HG02981 (cell line): ENCODE measurements around the gene GLIPR1L1.
A peak's percentile ranks its signal among the peaks of the same experiment; 100 is the strongest.
"Not testable (repeated sequence)": the region's sequence is repeated elsewhere in the genome, so short reads cannot be mapped to it uniquely, and the experiment has no call there.

Source experiments
- ATAC-seq: cut with Tn5 transposase; IDR thresholded peaks from one replicate; pipeline ENCODE4 v1.9.1; 2021; ENCODE audit warnings: mild to moderate bottlenecking, moderate library complexity; ENCODE audit not compliant: unreplicated experiment

GLIPR1L1 gene, protein sequence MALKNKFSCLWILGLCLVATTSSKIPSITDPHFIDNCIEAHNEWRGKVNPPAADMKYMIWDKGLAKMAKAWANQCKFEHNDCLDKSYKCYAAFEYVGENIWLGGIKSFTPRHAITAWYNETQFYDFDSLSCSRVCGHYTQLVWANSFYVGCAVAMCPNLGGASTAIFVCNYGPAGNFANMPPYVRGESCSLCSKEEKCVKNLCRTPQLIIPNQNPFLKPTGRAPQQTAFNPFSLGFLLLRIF

DNA sequence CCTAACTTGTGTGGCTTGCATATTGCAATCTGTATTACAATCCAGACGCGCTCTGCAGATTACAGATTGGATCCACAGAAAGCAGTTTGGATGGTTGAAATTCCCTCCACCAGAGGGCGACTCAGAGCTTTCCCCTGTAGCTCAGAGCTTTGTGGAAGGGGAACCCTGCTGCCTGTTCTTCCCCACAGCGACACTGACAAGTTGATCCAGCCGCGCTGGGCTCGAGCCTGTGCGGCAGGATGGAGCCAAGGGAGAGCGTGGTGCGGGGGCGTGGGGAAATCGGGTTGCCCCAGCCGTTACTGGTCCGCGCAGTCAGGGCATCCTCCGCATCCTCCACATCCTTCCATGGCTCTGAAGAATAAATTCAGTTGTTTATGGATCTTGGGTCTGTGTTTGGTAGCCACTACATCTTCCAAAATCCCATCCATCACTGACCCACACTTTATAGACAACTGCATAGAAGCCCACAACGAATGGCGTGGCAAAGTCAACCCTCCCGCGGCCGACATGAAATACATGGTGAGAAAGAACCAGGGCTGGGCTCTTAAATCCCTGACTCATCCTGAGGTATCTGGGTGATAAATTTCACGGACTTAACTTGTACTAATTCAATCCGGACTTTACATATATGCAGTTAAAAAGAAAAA is at the start of gene GLIPR1L1:
GLIPR1L1 (plus strand) TSS at position 287 of the 647 bp plus-strand sequence; CDS start at position 346, 59 bp downstream.
- ATAC-seq, result peak; percentile 59

DNA sequence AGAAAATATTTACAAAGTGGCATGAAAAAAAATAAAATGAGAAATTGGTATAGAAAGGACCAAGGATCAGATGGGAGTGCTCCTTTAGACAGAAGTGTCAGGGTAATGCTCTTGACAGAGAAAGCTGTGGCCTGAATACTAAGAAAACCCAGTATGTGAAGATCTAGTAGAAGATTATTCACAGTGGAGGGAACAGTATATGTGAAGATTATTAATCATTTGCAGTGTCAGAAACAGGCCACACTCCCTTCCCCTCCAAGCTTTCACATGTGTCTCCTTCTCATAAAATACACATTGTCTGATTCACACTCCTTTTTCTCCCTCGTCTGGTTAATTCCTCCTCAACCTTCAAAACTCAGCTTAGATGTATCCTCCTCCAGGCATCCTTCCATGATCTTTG is 45.6 kb upstream of the GLIPR1L1 start:
- no peak for ATAC-seq

DNA sequence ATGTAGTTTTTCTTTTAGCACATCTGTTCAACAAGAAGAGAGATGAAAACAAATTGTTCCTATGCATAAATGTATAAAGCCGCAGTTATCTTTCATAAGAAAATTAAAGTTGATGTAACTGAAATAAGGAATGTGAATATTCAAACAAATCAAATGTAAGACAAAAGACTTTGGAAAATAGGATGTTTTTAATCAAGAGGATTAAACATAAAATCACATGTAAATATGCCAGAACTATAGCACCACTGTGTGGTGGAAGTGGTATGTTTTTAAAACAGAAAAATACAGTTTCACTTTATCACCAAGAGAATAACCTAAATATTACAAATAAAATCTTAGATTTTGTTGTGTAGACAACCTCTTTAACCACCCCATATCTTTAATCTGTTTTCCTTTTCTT is 44.7 kb upstream of the GLIPR1L1 start:
- ATAC-seq, result no peak

DNA sequence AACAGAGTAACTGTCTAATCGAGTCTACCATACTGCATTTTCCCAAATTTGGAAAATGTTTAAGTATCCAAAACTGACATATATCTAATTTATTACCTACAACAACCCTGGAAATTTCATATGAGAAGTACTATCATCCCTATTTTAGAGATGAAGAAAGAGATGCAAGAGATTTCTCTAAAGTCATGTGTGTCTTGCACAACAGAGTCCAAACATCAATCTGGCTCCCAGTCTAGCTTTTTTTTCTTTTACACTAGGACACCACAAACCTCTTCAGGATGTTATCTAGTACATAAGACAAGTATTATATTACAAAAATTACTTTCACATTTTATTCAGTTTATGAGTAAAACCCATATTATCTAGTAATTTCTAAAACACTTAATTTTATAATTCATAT is 43.5 kb upstream of the GLIPR1L1 start:
- ATAC-seq, result no peak

DNA sequence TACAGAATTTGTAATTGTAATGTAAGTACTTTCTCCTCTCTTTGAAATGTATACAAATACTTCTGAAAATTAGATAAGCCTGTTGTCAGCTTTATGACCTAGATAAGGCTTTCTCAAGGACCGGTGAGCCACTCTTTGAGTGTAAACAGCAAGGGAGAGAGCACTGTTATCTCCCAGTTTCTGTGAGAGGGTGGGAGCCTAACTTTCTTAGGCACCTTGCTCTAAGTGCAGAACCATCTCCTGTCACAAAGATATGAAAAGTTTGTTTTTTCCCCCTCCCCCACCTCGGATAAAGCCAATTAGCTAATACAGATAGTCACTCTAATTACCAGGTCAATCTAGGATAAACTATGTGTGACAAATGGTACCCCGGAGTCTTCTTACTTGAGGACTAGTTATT is 40.1 kb upstream of the GLIPR1L1 start:
- ATAC-seq, result no peak

DNA sequence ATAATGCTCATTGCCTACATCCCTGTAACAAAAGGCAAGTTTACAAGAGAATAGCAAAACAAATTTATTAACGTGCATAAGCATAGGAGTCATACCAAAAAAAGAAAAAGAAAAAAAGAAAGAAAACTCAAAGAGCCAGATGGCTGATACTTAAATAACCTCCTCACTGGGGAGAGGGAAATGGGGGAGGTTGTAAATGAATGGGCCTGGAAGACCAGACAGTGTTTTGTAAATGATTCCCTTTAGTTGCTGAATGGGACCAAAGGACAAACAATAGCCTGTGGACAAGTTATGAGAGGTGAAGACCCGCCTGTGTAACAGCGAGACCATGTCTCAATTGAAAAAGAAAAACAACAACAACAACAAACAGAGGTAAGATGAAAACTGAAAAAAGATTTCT is 39.7 kb upstream of the GLIPR1L1 start:
- no peak for ATAC-seq

DNA sequence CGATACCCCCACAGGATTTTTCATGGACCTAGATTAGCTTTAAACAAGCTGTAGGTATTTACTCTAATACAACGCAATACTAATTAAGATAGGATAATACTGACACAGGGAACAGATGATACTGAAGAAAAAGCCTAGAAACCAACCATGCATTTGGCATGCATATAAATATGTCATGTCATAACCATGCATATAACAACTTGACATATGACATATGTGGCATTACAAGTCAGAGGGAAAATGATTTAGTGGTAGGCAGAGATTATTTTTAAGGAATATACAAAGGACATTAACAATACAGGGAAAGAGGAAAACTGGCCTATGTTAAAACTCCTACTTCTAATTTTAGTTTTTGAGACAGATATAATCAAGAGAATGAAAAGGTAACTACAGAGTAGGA is 32.2 kb upstream of the GLIPR1L1 start:
- ATAC-seq, result no peak

DNA sequence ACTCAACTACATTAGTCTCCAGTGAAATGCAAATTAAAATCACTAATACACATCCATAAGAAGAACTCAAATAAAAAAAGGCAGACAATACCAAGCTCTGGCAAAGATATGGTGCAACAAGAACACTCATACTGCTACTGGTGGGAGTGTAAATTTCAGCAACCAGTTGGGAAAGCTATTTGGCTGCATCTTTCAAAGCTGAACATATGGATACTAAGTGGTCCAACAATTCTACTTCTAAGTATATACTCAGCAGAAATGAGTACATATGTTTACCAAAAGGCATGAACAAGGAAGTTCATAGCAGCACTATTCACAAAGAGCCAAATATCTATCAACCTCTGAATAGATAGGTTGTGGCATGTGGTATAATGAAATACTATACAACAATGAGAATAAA is 31.7 kb upstream of the GLIPR1L1 start:
- no peak for ATAC-seq

DNA sequence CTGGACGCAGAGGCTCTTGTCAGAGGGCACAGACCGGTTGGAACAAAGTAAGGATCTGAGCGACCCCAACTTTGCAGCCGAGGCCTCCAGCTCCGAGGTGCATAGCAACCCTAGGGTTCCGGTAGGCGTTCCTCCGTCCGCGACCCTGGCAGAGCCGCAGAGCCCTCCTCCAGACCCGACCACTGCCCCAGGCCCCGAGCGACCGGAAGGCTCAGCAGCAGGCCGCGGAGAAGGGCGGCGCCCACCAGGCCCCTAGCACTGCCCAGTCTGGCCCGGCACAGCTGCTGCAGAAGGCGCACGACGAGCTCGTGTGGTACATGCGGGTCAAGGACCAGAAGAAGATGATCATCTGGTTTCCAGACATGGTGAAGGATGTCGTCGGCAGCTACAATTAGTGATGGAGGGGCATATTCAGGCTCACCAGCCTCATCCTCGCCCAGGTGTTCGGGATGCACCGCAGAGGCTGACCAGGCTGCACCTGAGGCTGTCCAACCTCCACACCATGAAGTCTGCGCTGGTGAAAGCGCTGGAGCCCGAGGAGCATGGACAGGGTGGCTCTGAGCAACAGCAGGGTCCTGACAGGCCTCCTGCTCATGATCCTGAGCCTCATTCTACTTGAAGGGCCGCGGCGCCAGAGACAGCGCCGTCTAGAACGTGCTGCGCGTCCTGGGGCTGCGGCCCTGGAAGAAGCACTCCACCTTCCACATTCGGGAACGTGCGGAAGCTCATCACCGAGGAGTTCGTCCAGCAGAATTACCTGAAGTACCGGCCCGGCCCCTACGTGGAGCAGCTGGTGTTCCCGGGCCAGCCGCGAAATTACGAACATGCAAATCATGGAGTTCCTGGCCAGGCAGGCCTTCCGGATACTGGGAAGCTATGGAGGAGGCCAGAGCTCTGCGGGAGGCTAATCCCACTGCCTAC is 28.8 kb upstream of the GLIPR1L1 start:
- no peak for ATAC-seq

DNA sequence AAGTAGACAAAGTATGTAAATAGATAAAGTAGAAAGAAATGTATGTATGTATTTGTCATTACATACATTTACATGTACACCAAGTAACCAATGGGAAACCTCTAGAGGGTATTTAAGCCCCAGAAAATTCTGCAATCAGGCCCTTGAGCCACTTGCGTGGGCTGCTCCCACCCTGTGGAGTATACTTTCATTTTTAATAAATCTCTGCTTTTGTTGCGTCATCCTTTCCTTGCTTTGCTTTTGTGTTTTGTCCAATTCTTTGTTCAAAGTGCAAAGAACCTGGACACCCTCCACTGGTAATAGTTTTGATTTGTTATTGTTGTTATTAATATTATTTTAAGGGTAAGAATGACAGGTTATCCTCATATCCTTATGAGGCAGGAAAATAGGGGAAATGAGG is 26.2 kb upstream of the GLIPR1L1 start:
- ATAC-seq, result no peak

DNA sequence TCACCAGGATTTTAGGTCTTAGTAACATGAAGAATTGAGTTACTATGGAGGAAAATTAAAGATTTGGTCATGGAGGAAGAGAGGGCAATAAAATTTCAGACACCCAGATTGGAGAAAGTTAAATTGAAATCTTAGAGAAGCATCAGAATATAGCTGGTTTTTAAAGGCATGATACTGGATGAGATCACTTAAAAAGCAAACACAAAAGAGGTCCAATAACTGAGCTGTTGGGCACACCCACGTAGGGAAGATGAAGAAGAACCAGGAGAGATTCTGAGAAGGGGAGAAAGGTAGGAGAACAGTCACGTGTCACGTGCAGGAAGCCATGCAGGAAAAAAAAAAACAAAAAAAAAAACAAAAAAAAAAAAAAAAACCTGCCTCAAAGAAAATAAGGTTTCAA is 23.1 kb upstream of the GLIPR1L1 start:
- no peak for ATAC-seq

DNA sequence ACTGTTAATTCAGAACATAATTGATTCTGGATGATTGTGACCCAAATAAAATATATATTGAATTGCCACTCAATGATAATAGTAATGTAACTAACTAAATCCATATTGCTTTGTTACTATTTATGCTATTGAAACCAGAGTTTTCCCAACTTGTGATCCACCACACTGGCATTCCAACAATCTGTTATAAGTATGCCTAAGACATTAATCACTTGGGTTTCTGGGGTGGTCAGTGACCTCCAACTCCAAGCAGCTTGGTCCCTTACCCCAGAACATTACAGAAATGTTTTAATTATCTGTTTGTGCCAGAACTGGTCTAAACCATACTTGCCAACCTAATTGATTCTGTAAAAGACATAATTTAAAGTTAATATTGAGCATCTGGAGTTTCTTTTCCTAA is 19.0 kb upstream of the GLIPR1L1 start:
- no peak for ATAC-seq

DNA sequence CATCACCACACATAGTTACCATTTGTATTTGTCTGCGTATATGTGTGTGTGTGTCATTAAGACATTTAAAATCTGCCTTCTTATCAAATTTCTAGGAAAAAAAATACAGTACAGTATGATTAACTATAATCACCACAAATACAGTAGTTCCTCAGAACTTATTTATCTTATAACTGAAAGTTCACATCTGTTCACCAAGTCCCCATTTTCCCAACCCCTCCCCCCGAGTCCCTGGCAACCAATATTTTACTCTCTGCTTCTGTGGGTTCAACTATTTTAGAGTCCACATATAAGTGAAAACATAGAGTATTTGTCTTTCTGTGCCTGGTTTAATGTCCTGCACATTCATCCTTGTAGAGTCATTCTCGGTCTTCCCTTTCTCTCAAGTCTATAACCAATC is 16.7 kb upstream of the GLIPR1L1 start:
- ATAC-seq, result no peak

DNA sequence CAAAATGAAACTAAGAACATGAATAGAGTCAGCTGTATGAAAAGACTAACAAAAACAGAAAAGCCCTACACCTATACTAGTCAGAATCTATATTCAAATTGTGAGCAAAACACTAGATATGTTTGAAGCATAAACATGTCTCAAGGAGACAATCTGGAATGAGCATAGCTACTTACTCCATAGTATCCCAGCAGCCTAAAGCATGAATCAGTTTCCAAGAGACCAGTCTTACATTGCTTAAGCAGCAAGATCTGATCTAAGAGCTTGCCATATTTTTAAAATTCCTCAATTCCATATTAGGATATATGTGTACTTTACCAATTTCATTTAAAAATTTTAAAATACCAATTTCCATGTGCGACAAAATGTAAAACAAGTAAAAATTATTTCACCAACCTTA is 12.0 kb upstream of the GLIPR1L1 start:
- ATAC-seq, result no peak

DNA sequence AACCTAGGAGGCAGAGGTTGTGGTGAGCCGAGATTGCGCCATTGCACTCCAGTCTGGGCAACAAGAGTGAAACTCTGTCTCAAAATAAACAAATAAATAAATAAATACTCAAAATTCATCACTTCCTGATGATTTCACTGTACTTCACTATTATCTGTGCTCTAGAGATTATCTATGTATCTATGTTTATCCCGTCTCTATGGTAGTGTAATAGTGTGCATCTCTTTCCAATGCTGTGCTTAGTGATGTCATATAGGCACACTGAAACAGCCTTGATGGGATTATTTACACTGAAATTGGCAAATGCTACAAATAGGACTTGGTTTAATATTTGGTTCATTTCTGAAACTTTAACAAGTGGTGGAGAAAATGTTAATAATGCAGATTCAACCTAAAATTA is 10.8 kb upstream of the GLIPR1L1 start:
- no peak for ATAC-seq

DNA sequence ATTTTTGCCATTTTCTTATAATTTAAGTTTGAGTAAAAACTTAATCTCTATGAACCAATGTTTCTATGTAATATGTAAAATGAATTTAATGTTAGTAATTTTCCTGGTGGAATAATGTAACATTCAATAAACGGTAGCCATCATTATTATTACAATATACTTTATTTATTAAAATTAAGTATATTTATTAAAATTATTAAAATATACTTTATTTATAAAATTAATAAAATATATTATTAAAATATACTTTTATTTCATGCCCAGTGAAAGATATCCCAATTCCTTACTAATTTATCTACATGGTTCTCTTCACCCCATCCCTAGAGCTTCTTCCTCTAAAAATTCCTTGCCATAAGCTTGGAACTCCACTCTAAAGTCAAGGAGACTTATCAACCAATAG is 6.8 kb upstream of the GLIPR1L1 start:
- no peak for ATAC-seq

DNA sequence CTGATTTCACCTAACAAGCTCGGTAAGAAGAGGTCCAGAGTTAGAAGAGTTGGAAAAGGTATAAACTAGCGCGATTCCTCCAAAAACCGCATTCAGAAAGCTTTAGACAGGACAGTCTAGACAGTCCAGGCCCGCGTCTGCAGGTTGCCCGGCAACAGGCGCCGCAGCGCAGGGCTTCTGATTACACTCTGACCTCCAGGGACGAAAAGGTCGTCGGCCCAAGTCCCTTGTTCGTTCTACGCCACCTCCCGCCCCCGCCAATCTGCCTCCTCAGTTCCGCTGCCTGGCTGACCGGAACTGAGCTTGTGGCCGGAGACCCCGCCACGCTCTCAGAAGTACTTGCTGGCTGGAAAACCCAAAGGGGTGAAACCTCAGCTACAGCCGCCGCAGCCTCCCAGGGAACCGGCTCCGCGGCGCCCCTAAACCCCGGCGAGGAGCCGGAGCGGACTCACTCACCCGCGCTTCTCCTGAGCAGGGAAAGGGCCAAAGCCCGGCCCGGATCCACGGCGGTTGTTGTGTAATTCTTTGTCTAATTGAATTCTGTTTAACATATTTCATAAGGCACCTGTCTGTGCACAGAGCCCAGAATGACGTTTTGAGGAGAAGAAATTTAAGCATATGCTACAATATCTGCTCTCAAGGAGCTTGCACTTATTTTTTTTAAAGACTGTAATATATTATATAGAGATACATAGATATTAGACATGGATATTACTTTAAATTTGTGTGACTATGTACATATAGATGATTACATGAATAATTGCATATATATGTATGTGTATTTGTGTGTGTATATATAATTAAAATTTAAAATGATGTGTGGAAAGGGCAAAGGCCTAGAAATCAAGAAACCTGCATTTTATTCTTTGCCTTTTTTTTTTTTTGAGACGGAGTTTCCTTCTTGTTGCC is 4.3 kb upstream of the GLIPR1L1 start, which contains the start of gene CAPS2:
CAPS2 (minus strand) TSS at position 407 of the 909 bp plus-strand sequence. CDS start 3,826 bp downstream, outside the sequence.
- ATAC-seq, result peak; percentile 79

DNA sequence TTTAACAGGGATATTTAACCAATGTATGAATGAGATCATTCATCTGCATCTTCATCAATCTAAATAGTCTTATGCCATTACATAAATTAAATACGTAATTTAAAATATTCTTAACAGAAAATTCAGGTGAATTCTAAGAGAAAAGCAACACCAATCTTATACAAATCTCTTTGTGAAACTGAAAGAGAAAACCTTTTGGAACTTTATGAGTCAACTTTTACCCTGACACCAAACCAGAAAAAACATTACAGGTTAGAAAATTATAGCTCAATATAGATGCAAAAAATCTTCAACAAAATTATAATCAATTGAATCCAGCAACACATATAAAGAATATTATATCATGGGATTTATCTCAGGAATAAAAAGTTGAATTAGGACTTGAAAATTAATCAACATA is 3.4 kb downstream of the GLIPR1L1 start:
- no peak for ATAC-seq

DNA sequence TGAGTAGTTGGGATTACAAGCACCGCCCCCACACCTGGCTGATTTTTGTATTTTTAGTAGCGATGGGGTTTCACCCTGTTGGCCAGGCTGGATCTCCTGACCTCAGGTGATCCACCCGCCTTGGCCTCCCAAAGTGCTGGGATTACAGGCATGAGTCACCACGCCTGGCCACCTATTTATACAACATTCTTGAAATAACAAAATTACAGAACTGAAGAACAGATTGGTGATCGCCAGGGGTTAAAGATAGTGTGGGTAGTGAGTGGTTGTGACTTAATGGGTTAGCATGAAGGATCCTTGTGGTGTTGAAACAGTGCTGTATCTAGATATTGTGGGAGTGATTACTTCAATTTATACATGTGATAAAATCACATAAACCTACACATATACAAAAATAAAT is 7.4 kb downstream of the GLIPR1L1 start:
- no peak for ATAC-seq

DNA sequence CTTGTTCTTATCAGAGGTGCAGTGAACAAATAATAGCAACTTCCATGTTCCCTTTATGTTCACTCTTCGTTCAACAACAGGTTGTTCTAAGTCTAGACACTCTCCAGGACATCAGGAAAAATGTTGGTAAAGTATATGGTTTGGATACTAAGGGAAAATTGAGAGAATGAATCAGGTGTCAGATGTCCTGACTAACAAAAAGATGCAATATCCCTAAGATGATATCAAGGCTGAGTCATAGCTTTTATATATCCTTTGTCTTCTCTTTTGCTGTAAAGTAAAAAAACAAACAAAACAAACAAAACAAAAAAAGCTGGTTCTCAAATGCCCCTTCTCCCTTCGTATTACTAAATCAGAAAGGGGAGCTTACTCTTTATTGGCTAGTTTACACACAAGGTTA is 11.1 kb downstream of the GLIPR1L1 start:
- no peak for ATAC-seq

DNA sequence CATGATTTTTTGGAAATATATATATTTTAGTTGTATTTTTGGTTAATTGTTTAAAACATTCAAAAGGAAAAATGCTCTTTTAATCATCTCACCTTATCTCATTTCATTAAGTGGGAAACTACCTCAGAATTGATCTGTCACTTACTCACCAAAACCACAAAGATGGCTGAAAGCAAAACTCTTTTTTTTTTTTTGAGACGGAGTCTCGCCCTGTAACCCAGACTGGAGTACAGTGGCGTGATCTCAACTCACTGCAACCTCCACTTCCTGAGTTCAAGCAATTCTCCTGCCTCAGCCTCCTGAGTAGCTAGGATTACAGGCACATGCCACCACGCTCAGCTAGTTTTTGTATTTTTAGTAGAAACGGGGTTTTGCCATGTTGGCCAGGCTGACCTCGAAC is 11.7 kb downstream of the GLIPR1L1 start:
- not testable (repeated sequence) for ATAC-seq
